B cell (primary cell): ENCODE results near the gene SEC16B. TPM values are rescaled to one million over a fixed set of nuclear protein-coding genes. Genes with fewer than 3 reads are reported as not detected.

Source experiments
- ATAC-seq: fragments of 200-7000 bp; cut with Tn5 transposase; one replicate; pipeline ENCODE4 v1.10.0; 2021; ENCODE audit warnings: low read depth, mild to moderate bottlenecking, moderate number of reproducible peaks, moderate library complexity
- CTCF ChIA-PET: fragments of 350-600 bp; sonication (Branson Sonifier 250); formaldehyde crosslinking; loops from one replicate; lab custom pipeline; 2021; ENCODE audit warnings: antibody characterized with exemption, inconsistent platforms; lab: Charles Lee
- POLR2A ChIA-PET: fragments of 350-600 bp; sonication (Branson Sonifier 250); formaldehyde crosslinking; loops from one replicate; lab custom pipeline; 2021; ENCODE audit warnings: antibody characterized with exemption; lab: Charles Lee
- DNase-seq: peaks from one replicate; pipeline ENCODE4 v3.0.0; 2013
- H2AFZ ChIP-seq: 2 replicates; pipeline ENCODE4 v1.6.1; 2012; ENCODE audit warnings: mild to moderate bottlenecking, low read depth, low read length; ENCODE audit not compliant: insufficient read depth, poor library complexity, severe bottlenecking
- H3K27ac ChIP-seq, 2 donors: 1 replicate in 1 of 2; 2 replicates in 1 of 2; pipeline ENCODE4 v1.5.1; 2012 to 2013; ENCODE audit warnings: low read length in 2 of 2, mild to moderate bottlenecking in 2 of 2, moderate library complexity in 1 of 2
- H3K27me3 ChIP-seq, 4 experiments: fragments of 200-600 bp in 1 of 4; sonication (generic) in 1 of 4; replicated peaks in 1 of 4; 1 replicate in 2 of 4; 2 replicates in 2 of 4; pipeline versions ENCODE4 v1.6.1 to v1.7.0; 2013 to 2016; ENCODE audit warnings: low read length in 3 of 4, mild to moderate bottlenecking in 2 of 4, mixed read lengths in 1 of 4, moderate library complexity in 1 of 4; ENCODE audit not compliant: insufficient read depth in 4 of 4, control insufficient read depth in 3 of 4; ENCODE audit errors: control extremely low read depth in 1 of 4
- H3K36me3 ChIP-seq, 2 experiments: replicated peaks in 1 of 2; 1 replicate in 1 of 2; 2 replicates in 1 of 2; pipeline versions ENCODE4 v1.6.1 to v1.7.1; 2013; ENCODE audit warnings: low read length in 1 of 2; ENCODE audit not compliant: insufficient read depth in 2 of 2, control insufficient read depth in 1 of 2; ENCODE audit errors: control extremely low read depth in 1 of 2, extremely low read depth in 1 of 2
- H3K4me1 ChIP-seq, 2 donors: fragments of 200-600 bp in 1 of 2; sonication (generic) in 1 of 2; 1 replicate in 1 of 2; 2 replicates in 1 of 2; pipeline versions ENCODE4 v1.5.1 to v1.6.1; 2013 to 2017; ENCODE audit warnings: low read length in 2 of 2; ENCODE audit not compliant: control insufficient read depth in 2 of 2, insufficient read depth in 2 of 2
- H3K4me2 ChIP-seq: replicated peaks from 2 replicates; pipeline ENCODE3; 2012; ENCODE audit warnings: mild to moderate bottlenecking, low read depth, low read length; ENCODE audit not compliant: poor library complexity, severe bottlenecking
- H3K4me3 ChIP-seq, 5 experiments: fragments of 200-600 bp in 1 of 5; sonication (generic) in 1 of 5; 1 replicate in 3 of 5; 2 replicates in 2 of 5; pipeline versions ENCODE4 v1.5.1 to v1.7.0; 2011 to 2016; ENCODE audit warnings: low read length in 4 of 5, mild to moderate bottlenecking in 4 of 5, low read depth in 2 of 5, control low read depth in 1 of 5, moderate library complexity in 1 of 5; ENCODE audit not compliant: insufficient read depth in 1 of 5; ENCODE audit errors: control extremely low read depth in 1 of 5, extremely low read depth in 1 of 5
- H3K79me2 ChIP-seq: fragments of 200-600 bp; sonication (generic); one replicate; pipeline ENCODE4 v1.6.0; 2016; ENCODE audit warnings: low read length; ENCODE audit not compliant: control insufficient read depth, insufficient read depth
- H3K9ac ChIP-seq: fragments of 200-600 bp; sonication (generic); 2 replicates; pipeline ENCODE4 v1.6.1; 2017; ENCODE audit warnings: mild to moderate bottlenecking, low read length, moderate library complexity
- H3K9me3 ChIP-seq, 3 donors: one replicate each; pipeline versions ENCODE4 v1.6.1 to v1.7.1; 2013; ENCODE audit warnings: low read length in 2 of 3; ENCODE audit not compliant: control insufficient read depth in 2 of 3, insufficient read depth in 1 of 3; ENCODE audit errors: control extremely low read depth in 1 of 3
- H4K20me1 ChIP-seq: 2 replicates; pipeline ENCODE4 v1.6.0; 2012; ENCODE audit warnings: mild to moderate bottlenecking, low read length; ENCODE audit not compliant: insufficient read depth, control insufficient read depth, poor library complexity, severe bottlenecking
- H3K27ac Mint-ChIP-seq: one replicate; pipeline ENCODE4 v1.8.0; 2021; ENCODE audit warnings: mixed read lengths
- H3K27me3 Mint-ChIP-seq: one replicate; pipeline ENCODE4 v1.8.0; 2021; ENCODE audit warnings: mixed read lengths
- H3K4me1 Mint-ChIP-seq: one replicate; pipeline ENCODE4 v1.8.0; 2021; ENCODE audit warnings: mixed read lengths
- H3K4me3 Mint-ChIP-seq: one replicate; pipeline ENCODE4 v1.8.0; 2021; ENCODE audit warnings: mixed read lengths
- H3K9me3 Mint-ChIP-seq: one replicate; pipeline ENCODE4 v1.8.0; 2022; ENCODE audit warnings: mixed read lengths; ENCODE audit not compliant: insufficient read depth
- CTCF ChIP-seq: fragments of 200-600 bp; IDR thresholded peaks from one replicate; pipeline ENCODE4 v1.8.0; 2022; ENCODE audit warnings: antibody characterized with exemption, mild to moderate bottlenecking
- EZH2 ChIP-seq: IDR thresholded peaks from 2 replicates; pipeline ENCODE4 v1.6.1; 2012; ENCODE audit warnings: borderline replicate concordance, low read depth, mild to moderate bottlenecking, moderate library complexity, low read length; ENCODE audit not compliant: insufficient read depth, poor library complexity, severe bottlenecking
- WGBS: methylation state at CpG from one replicate; pipeline ENCODE4 v1.1.5; 2013; ENCODE audit warnings: missing lambda C conversion rate; ENCODE audit not compliant: insufficient coverage; 5-methylcytosine and 5-hydroxymethylcytosine counted together
- intact Hi-C: fragments of 100-400 bp; cut with micrococcal nuclease; formaldehyde crosslinking; loops from one replicate; pipeline ENCODE4 v1.10.0; 2022
- polyA plus RNA-seq: library from polyadenylated mRNA; depleted of rRNA; stranded (reverse); fragments of >200 nt; gene quantifications from 2 replicates; pipeline ENCODE4 v1.2.3, GENCODE V29; 2012
- total RNA-seq, 2 donors: library from RNA; stranded (reverse); fragments of 120-200 nt in 1 of 2; gene quantifications; 1 replicate in 1 of 2; 2 replicates in 1 of 2; pipeline versions ENCODE4 v1.2.3 to v1.2.4, GENCODE V29; 2013 to 2022

SEC16B gene
- total and polyA plus RNA-seq, 2 donors (not counting 1 experiment from before 2014, with no cell fraction given), result 0.03 to 0.10 TPM

- Mint-ChIP-seq H3K9me3 (no peaks in the 10 kb centered on the region), H3K4me3 (no peak overlapping the region), H3K4me1 (no peaks in the 10 kb centered on the region), H3K27ac (no peak overlapping the region), H3K27me3 (peaks cover 3% of the 10 kb centered on the region)
- Histone ChIP-seq H3K9ac (no peak overlapping the region), H3K79me2 (no peaks in the 10 kb centered on the region), H3K36me3 (no peaks in the 10 kb centered on the region), H3K9me3 (no peaks in the 10 kb centered on the region), H3K4me1 (no peaks in the 10 kb centered on the region), H3K27ac (no peak overlapping the region), H3K4me2 (no peak overlapping the region), H3K27me3 (no peaks in the 10 kb centered on the region), H2AFZ (no peak overlapping the region), H3K4me3 (no peak overlapping the region), H4K20me1 (no peaks in the 10 kb centered on the region)
- DNase-seq (no peak), ATAC-seq (no peak)
- TF ChIP-seq EZH2 (no peak), CTCF (no peak)
- intact Hi-C loops, result no loop called here
- no CpG with 5 or more reads among the region's 3 CpGs for WGBS
- ChIA-PET POLR2A (no interaction called here), CTCF (no interaction called here)
These were observed 29.2 kb downstream of the SEC16B start for GRCh38 chr1:177940682-177941081.

GRCh38 chr1:177937931-177938330, 31.9 kb downstream of the SEC16B start:
- intact Hi-C loops, result no loop called here
- no peaks in the 10 kb centered on the region for H3K4me1 Mint-ChIP-seq

More at GRCh38 chr1:177937931-177938330, 31.9 kb downstream of the SEC16B start:
- no peak overlapping the region for H3K4me3 Mint-ChIP-seq
- Histone ChIP-seq H3K9me3 (no peaks in the 10 kb centered on the region), H3K4me2 (no peak overlapping the region), H3K79me2 (no peaks in the 10 kb centered on the region), H3K36me3 (no peaks in the 10 kb centered on the region), H3K9ac (no peak overlapping the region), H3K4me1 (no peaks in the 10 kb centered on the region), H3K27ac (no peak overlapping the region), H3K27me3 (no peaks in the 10 kb centered on the region), H4K20me1 (no peaks in the 10 kb centered on the region), H2AFZ (no peak overlapping the region), H3K4me3 (no peak overlapping the region)
- WGBS, result 95% methylated on average over 6 of the region's 6 CpGs
- TF ChIP-seq CTCF (no peak), EZH2 (no peak)
- ChIA-PET POLR2A (no interaction called here), CTCF (no interaction called here)
- H3K27ac Mint-ChIP-seq, result no peak overlapping the region
- ATAC-seq (no peak), DNase-seq (no peak)
- peaks cover 6% of the 10 kb centered on the region for H3K27me3 Mint-ChIP-seq
- no peaks in the 10 kb centered on the region for H3K9me3 Mint-ChIP-seq
